ENCODE measurements around the gene UBQLN4.

Gene UBQLN4

DNA sequence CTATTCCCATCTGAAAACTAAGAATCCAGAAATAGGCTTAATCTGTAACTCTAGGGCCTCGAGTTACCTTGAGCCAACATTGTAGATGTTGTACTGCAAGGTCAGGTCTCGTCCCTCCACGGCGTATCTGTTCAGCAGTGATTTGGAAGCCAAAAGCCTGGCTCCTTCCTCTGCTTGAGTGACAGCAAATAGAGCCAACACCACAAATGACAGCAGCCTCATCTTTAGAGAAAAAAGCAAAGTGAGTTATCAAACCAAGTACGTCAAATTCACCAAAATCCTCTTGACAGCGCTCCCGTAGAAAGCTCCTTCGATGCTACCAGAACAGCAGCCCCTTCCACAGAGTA, 33.7 kb downstream of the UBQLN4 start:
- TF ChIP-seq FOXM1 (IDR thresholded peaks at IDR 0.05; ENCODE audit: borderline replicate concordance, low read depth) = no peak
- no peak for TF ChIP-seq NFIC (IDR thresholded peaks at IDR 0.05)
- no peak for TF ChIP-seq CREB1 (IDR thresholded peaks at IDR 0.05; ENCODE audit: low read depth)
- no peak for TF ChIP-seq ZBTB7A (IDR thresholded peaks at IDR 0.05; ENCODE audit: low read depth)
- no peak for TF ChIP-seq EGR1 (IDR thresholded peaks at IDR 0.05)

DNA sequence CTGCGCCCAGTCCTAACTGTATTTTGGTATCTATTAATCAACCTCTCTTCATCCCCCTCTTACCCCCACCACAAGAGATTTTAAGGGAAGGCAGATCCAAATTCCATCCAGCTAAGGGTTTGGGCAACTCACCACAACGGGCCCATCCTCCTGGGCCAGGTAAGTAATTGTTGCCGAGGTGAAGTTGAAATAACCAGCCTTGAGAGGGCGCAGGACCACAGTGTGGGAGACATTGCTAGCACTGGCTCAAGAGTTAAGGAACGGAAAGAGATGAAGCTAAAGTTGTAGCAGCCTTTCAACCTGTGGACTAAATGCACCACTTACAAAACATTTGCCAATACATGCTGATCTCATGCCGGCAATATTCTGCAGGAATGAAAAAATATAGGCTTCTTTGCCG, 38.8 kb downstream of the UBQLN4 start:
- TF ChIP-seq RAD21 (IDR thresholded peaks at IDR 0.05; ENCODE audit: low read depth) = no peak
- TF ChIP-seq CREB1 (IDR thresholded peaks at IDR 0.05; ENCODE audit: low read depth) = no peak
- TF ChIP-seq, protein P1, sequence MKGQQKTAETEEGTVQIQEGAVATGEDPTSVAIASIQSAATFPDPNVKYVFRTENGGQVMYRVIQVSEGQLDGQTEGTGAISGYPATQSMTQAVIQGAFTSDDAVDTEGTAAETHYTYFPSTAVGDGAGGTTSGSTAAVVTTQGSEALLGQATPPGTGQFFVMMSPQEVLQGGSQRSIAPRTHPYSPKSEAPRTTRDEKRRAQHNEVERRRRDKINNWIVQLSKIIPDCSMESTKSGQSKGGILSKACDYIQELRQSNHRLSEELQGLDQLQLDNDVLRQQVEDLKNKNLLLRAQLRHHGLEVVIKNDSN (IDR thresholded peaks at IDR 0.05) = no peak
- no peak for TF ChIP-seq EP300 (IDR thresholded peaks at IDR 0.05; ENCODE audit: borderline replicate concordance)

GRCh38 chr1:156012051-156012817, 41.4 kb downstream of the UBQLN4 start:
- TF ChIP-seq, protein P2, sequence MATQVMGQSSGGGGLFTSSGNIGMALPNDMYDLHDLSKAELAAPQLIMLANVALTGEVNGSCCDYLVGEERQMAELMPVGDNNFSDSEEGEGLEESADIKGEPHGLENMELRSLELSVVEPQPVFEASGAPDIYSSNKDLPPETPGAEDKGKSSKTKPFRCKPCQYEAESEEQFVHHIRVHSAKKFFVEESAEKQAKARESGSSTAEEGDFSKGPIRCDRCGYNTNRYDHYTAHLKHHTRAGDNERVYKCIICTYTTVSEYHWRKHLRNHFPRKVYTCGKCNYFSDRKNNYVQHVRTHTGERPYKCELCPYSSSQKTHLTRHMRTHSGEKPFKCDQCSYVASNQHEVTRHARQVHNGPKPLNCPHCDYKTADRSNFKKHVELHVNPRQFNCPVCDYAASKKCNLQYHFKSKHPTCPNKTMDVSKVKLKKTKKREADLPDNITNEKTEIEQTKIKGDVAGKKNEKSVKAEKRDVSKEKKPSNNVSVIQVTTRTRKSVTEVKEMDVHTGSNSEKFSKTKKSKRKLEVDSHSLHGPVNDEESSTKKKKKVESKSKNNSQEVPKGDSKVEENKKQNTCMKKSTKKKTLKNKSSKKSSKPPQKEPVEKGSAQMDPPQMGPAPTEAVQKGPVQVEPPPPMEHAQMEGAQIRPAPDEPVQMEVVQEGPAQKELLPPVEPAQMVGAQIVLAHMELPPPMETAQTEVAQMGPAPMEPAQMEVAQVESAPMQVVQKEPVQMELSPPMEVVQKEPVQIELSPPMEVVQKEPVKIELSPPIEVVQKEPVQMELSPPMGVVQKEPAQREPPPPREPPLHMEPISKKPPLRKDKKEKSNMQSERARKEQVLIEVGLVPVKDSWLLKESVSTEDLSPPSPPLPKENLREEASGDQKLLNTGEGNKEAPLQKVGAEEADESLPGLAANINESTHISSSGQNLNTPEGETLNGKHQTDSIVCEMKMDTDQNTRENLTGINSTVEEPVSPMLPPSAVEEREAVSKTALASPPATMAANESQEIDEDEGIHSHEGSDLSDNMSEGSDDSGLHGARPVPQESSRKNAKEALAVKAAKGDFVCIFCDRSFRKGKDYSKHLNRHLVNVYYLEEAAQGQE (IDR thresholded peaks at IDR 0.05; ENCODE audit: low read depth) = no peak
- TF ChIP-seq CEBPB (IDR thresholded peaks at IDR 0.05) = no peak
- no peak for TF ChIP-seq TCF12 (IDR thresholded peaks at IDR 0.05; ENCODE audit: low read depth)
- TF ChIP-seq FOXM1 (IDR thresholded peaks at IDR 0.05; ENCODE audit: borderline replicate concordance, low read depth) = no peak
- TF ChIP-seq, protein P3, sequence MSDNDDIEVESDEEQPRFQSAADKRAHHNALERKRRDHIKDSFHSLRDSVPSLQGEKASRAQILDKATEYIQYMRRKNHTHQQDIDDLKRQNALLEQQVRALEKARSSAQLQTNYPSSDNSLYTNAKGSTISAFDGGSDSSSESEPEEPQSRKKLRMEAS (IDR thresholded peaks at IDR 0.05) = no peak
- no peak for TF ChIP-seq EGR1 (IDR thresholded peaks at IDR 0.05)
- TF ChIP-seq TAF1 (IDR thresholded peaks at IDR 0.05; ENCODE audit: low read depth) = no peak
- no peak for TF ChIP-seq EP300 (IDR thresholded peaks at IDR 0.05; ENCODE audit: borderline replicate concordance)
- no peak for TF ChIP-seq CREB1 (IDR thresholded peaks at IDR 0.05; ENCODE audit: low read depth)
- no peak for TF ChIP-seq YY1 (IDR thresholded peaks at IDR 0.05; ENCODE audit: low read depth)
- TF ChIP-seq, protein P1 (IDR thresholded peaks at IDR 0.05) = no peak
- TF ChIP-seq ZBTB7A (IDR thresholded peaks at IDR 0.05; ENCODE audit: low read depth) = no peak
- no peak for TF ChIP-seq TEAD4 (IDR thresholded peaks at IDR 0.05)
- no peak for TF ChIP-seq RAD21 (IDR thresholded peaks at IDR 0.05; ENCODE audit: low read depth)
- no peak for TF ChIP-seq NFIC (IDR thresholded peaks at IDR 0.05)

DNA sequence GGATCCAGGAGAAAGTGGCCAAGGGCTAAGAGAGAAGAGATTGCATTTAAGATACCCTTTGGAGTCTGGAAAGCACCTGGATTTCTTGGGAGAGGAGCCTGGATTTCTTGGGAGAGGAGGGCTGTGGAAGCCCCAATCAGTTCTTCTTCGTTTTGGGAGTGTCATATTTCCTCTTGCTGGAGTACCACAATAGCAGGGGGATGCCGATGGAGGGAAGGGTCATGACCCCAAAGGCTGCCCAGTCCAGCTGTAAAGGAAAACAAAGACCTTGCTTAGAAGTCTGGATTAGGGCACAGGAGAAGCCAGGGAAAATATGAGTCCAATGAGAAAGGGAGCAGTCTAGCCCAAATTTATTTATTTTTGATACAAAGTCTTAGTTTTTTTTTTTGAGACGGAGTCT, 44.2 kb downstream of the UBQLN4 start:
- no peak for TF ChIP-seq EP300 (IDR thresholded peaks at IDR 0.05; ENCODE audit: borderline replicate concordance)
- no peak for TF ChIP-seq TCF12 (IDR thresholded peaks at IDR 0.05; ENCODE audit: low read depth)
- TF ChIP-seq, protein P2 (IDR thresholded peaks at IDR 0.05; ENCODE audit: low read depth) = no peak
- TF ChIP-seq TAF1 (IDR thresholded peaks at IDR 0.05; ENCODE audit: low read depth) = no peak
- no peak for TF ChIP-seq RAD21 (IDR thresholded peaks at IDR 0.05; ENCODE audit: low read depth)

DNA sequence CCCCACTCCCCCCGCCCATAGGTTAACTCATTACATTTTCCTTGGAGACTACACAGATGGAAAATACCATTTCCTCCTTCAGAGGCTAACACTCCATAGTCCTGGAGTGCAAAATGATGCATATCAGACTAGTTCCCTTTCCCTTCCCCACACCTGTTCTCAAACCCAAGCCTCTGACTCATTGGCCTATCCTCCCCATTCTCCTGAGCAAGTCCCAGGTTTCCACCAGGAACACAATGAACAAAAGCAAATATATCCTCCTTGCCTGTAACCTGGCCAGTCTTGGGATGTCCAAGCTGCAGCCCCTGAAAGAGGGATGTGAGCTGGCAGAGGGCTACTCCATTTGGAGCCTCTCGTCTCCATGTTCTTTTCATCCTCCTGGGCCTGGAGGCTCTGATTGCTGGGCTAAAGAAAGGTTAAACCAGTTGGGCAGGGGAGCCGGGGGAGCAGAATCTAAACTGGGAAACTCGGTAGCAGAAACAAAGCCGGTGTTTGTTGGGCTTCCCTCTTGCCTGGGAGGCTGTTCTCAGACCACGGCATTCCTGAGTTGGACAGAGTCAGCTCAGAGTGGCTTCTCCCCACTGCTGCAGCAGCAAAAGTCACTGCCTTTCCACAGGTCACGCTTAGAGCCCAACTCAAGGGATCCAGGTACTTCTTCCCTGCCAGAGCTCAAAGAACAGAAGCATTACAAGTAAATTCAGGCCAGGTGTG, 46.8 kb downstream of the UBQLN4 start:
- TF ChIP-seq TAF1 (IDR thresholded peaks at IDR 0.05; ENCODE audit: low read depth) (no peak), RAD21 (IDR thresholded peaks at IDR 0.05; ENCODE audit: low read depth) (no peak), TCF12 (IDR thresholded peaks at IDR 0.05; ENCODE audit: low read depth) (no peak), ZBTB7A (IDR thresholded peaks at IDR 0.05; ENCODE audit: low read depth) (no peak), YY1 (IDR thresholded peaks at IDR 0.05; ENCODE audit: low read depth) (no peak), NFIC (IDR thresholded peaks at IDR 0.05) (no peak), CREB1 (IDR thresholded peaks at IDR 0.05; ENCODE audit: low read depth) (no peak), CEBPB (IDR thresholded peaks at IDR 0.05) (no peak), EP300 (IDR thresholded peaks at IDR 0.05; ENCODE audit: borderline replicate concordance) (no peak), TEAD4 (IDR thresholded peaks at IDR 0.05) (no peak), FOXM1 (IDR thresholded peaks at IDR 0.05; ENCODE audit: borderline replicate concordance, low read depth) (no peak), EGR1 (IDR thresholded peaks at IDR 0.05) (no peak)
- TF ChIP-seq, protein P1 (IDR thresholded peaks at IDR 0.05) = no peak
- TF ChIP-seq, protein P3 (IDR thresholded peaks at IDR 0.05) = no peak
- TF ChIP-seq, protein P2 (IDR thresholded peaks at IDR 0.05; ENCODE audit: low read depth) = no peak

Data from Ishikawa (cell line).